Measurements from ENCODE around the gene BRME1. TPM values are rescaled to one million over a fixed set of nuclear protein-coding genes. Genes with fewer than 3 reads are reported as not detected.
A peak's percentile ranks its signal among the peaks of the same experiment; 100 is the strongest.

Gene BRME1
- total RNA-seq, 1 donor from 2014 or later: 0.68 TPM

- Mint-ChIP-seq H3K9me3 (ENCODE audit: unreplicated experiment) (no peaks in the 10 kb centered on the region), H3K4me3 (ENCODE audit: unreplicated experiment) (no peak overlapping the region), H3K27me3 (ENCODE audit: low read depth, unreplicated experiment) (peaks cover 7% of the 10 kb centered on the region), H3K27ac (ENCODE audit: unreplicated experiment) (no peak overlapping the region), H3K36me3 (ENCODE audit: low read depth, unreplicated experiment) (peaks cover 11% of the 10 kb centered on the region), H3K4me1 (ENCODE audit: low read depth, unreplicated experiment) (no peaks in the 10 kb centered on the region)
- H2AFZ ChIP-seq (ENCODE audit: low read depth, low read length): no peak overlapping the region
- TF ChIP-seq CTCF (IDR thresholded peaks at IDR 0.05; ENCODE audit: insufficient read depth, low read depth, low read length): no peak
- no peak for TF ChIP-seq EZH2 (IDR thresholded peaks at IDR 0.05; ENCODE audit: insufficient read depth, low read length)
- H3K9me3 ChIP-seq (ENCODE audit: insufficient read depth, low read depth, low read length): no peaks in the 10 kb centered on the region
- no peaks in the 10 kb centered on the region for H3K36me3 ChIP-seq (ENCODE audit: insufficient read depth, low read length)
- H3K9ac ChIP-seq (ENCODE audit: low read length): no peak overlapping the region
- H3K4me2 ChIP-seq (ENCODE audit: low read length): no peak overlapping the region
- no peaks in the 10 kb centered on the region for H3K79me2 ChIP-seq (ENCODE audit: insufficient read depth, low read length)
- no peaks in the 10 kb centered on the region for H4K20me1 ChIP-seq (ENCODE audit: insufficient read depth, low read length)
- H3K4me1 ChIP-seq (ENCODE audit: insufficient read depth, low read length): peaks cover 6% of the 10 kb centered on the region
- H3K27ac ChIP-seq (ENCODE audit: low read depth, low read length): no peak overlapping the region
- FAIRE-seq (no peak), DNase-seq (ENCODE audit: low read depth) (no peak)
- H3K4me3 ChIP-seq (ENCODE audit: insufficient read depth, low read depth, low read length): no peak overlapping the region
- H3K27me3 ChIP-seq (ENCODE audit: insufficient read depth, low read length): no peaks in the 10 kb centered on the region
Measured at GRCh38 chr19:13908674-13909073, 2.8 kb upstream of the BRME1 start.

- Histone ChIP-seq H3K4me2 (ENCODE audit: low read length) (peak overlapping the region; percentile 95), H3K79me2 (ENCODE audit: insufficient read depth, low read length) (no peaks in the 10 kb centered on the region), H3K27me3 (ENCODE audit: insufficient read depth, low read length) (no peaks in the 10 kb centered on the region), H3K9ac (ENCODE audit: low read length) (no peak overlapping the region), H2AFZ (ENCODE audit: low read depth, low read length) (peak overlapping the region; percentile 99), H3K36me3 (ENCODE audit: insufficient read depth, low read length) (no peaks in the 10 kb centered on the region), H3K27ac (ENCODE audit: low read depth, low read length) (no peak overlapping the region), H3K4me3 (ENCODE audit: insufficient read depth, low read depth, low read length) (peak overlapping the region; percentile 75), H3K4me1 (ENCODE audit: insufficient read depth, low read length) (peaks cover 6% of the 10 kb centered on the region), H4K20me1 (ENCODE audit: insufficient read depth, low read length) (no peaks in the 10 kb centered on the region), H3K9me3 (ENCODE audit: insufficient read depth, low read depth, low read length) (no peaks in the 10 kb centered on the region)
- TF ChIP-seq EZH2 (IDR thresholded peaks at IDR 0.05; ENCODE audit: insufficient read depth, low read length): no peak
- TF ChIP-seq CTCF (IDR thresholded peaks at IDR 0.05; ENCODE audit: insufficient read depth, low read depth, low read length): no peak
- FAIRE-seq: no peak
- no peaks in the 10 kb centered on the region for H3K9me3 Mint-ChIP-seq (ENCODE audit: unreplicated experiment)
- H3K4me3 Mint-ChIP-seq (ENCODE audit: unreplicated experiment): peak overlapping the region; percentile 86
- H3K27ac Mint-ChIP-seq (ENCODE audit: unreplicated experiment): peak overlapping the region; percentile 14
- no peak for DNase-seq (ENCODE audit: low read depth)
- H3K36me3 Mint-ChIP-seq (ENCODE audit: low read depth, unreplicated experiment): peaks cover 11% of the 10 kb centered on the region
- H3K27me3 Mint-ChIP-seq (ENCODE audit: low read depth, unreplicated experiment): peaks cover 7% of the 10 kb centered on the region
- no peaks in the 10 kb centered on the region for H3K4me1 Mint-ChIP-seq (ENCODE audit: low read depth, unreplicated experiment)
Measured at GRCh38 chr19:13906910-13907309, 993 bp upstream of the BRME1 start.

DNA sequence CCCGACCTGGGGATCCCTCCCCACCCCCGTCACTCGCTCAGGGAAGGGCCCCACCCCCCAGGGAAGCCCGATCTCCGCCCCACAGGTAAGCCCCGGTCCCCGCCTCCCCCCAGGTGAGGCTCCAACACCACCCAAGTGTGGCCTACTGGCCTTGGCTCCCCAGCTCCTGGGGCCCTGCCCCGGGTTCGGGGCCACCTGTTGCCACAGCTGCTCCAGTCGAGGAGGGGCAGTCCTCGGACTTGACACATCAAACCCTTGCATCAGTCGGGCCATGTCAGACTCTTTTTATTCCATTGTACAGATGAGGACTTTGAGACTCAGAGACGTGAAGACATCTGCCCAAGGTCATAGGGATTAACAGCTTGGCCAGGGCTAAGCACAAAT is 596 bp upstream of the BRME1 start:
- Mint-ChIP-seq H3K4me3 (ENCODE audit: unreplicated experiment) (peak overlapping the region; percentile 86), H3K27ac (ENCODE audit: unreplicated experiment) (peak overlapping the region; percentile 14), H3K27me3 (ENCODE audit: low read depth, unreplicated experiment) (peaks cover 7% of the 10 kb centered on the region), H3K4me1 (ENCODE audit: low read depth, unreplicated experiment) (no peaks in the 10 kb centered on the region), H3K9me3 (ENCODE audit: unreplicated experiment) (no peaks in the 10 kb centered on the region), H3K36me3 (ENCODE audit: low read depth, unreplicated experiment) (peaks cover 11% of the 10 kb centered on the region)
- no peaks in the 10 kb centered on the region for H4K20me1 ChIP-seq (ENCODE audit: insufficient read depth, low read length)
- H3K9ac ChIP-seq (ENCODE audit: low read length): peak overlapping the region; percentile 82
- TF ChIP-seq EZH2 (IDR thresholded peaks at IDR 0.05; ENCODE audit: insufficient read depth, low read length) (no peak), CTCF (IDR thresholded peaks at IDR 0.05; ENCODE audit: insufficient read depth, low read depth, low read length) (no peak)
- peaks cover 6% of the 10 kb centered on the region for H3K4me1 ChIP-seq (ENCODE audit: insufficient read depth, low read length)
- peak overlapping the region; percentile 75 for H3K4me3 ChIP-seq (ENCODE audit: insufficient read depth, low read depth, low read length)
- peak overlapping the region; percentile 95 for H3K4me2 ChIP-seq (ENCODE audit: low read length)
- no peak for FAIRE-seq
- no peaks in the 10 kb centered on the region for H3K36me3 ChIP-seq (ENCODE audit: insufficient read depth, low read length)
- no peak overlapping the region for H3K27ac ChIP-seq (ENCODE audit: low read depth, low read length)
- H3K79me2 ChIP-seq (ENCODE audit: insufficient read depth, low read length): no peaks in the 10 kb centered on the region
- peak overlapping the region; percentile 99 for H2AFZ ChIP-seq (ENCODE audit: low read depth, low read length)
- no peaks in the 10 kb centered on the region for H3K9me3 ChIP-seq (ENCODE audit: insufficient read depth, low read depth, low read length)
- H3K27me3 ChIP-seq (ENCODE audit: insufficient read depth, low read length): no peaks in the 10 kb centered on the region
- no peak for DNase-seq (ENCODE audit: low read depth)
